NCI-H2107 treated with DMSO at 0.1 percent for 48 hours (cell line): ENCODE results near the gene ZNF276.
"Not testable (repeated sequence)": the region's sequence is repeated elsewhere in the genome, so short reads cannot be mapped to it uniquely, and the experiment has no call there.

Experiments used
- DNase-seq: peaks from one replicate; lab custom pipeline; 2025; ENCODE audit not compliant: unreplicated experiment; lab: John Stamatoyannopoulos, UW

ZNF276 gene

DNA sequence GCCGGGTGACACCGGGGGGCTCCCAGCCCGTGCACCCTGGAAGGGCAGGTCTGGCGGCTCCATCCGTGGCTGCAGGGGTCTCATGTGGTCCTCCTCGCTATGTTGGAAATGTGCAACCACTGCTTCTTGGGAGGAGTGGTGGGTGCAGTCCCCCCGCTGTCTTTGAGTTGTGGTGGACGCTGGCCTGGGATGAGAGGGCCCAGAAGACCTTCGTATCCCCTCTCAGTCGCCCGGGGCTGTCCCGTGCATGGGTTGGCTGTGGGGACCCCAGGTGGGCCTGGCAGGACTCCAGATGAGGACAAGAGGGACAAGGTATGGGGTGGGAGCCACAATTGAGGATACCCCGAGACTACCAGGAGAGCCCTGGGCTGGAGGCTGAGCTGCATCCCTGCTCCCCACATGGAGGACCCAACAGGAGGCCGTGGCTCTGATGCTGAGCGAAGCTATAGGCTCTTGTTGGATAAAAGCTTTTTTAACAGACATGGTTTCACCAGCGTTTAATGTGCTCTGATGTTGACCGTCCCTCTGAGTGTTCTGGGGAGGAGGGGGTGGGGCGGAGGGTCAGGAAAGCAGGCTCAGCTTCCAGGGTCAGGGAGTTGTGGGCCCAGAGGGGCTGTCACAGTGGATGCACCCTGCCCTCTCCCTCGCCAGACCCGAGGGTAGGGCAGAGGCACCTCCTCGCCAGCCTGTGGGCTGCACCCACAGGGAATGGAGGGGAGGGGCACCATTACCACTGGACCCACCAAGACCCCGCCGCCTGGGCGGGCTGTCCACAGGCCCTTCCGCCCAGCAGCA lies 25.3 kb upstream of the ZNF276 start:
- no peak for DNase-seq

DNA sequence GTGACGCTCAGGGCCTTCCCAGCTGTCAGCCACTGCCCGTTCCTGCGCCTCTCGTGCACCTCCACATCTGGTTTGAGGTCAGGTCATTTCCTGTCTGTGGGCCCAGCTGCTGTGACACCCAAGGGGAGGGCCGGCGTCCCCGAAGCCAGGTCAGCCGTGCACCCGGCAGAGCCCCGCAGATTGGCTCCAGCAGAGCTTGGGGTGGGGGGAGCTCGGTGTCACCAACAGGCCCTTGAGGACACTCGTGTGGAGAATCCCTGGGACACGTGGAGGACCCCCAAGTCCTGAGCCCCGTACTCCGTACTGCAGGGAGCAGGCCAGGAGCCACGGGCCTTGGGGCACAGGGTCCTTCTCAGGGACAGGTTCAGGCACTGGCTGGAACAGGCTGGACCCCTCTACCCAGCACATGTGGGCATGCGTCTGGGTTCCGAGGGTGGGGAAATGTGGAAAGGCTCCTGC lies 24.6 kb upstream of the ZNF276 start:
- DNase-seq: no peak

DNA sequence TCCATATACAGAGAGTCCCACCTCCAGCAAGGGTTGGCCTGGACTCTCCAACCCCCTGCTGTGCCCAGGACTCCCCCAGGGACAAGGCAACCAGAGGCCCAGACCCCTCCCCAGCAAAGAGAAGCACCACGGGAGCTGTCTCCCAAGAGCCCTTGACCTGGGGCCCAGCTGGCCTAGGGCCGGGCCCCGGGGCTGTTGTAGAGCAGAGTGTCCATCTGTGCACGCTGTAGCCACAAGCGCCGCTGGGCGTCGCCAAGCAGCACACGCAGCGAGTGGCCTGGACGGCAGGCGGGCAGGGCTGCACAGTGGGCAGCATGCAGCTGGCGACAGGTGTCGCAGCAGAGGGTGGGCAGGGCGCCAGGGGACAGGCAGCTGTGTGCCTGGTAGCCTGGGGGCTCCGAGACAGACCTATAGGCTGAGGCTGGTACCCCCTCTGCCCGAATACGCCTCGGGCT lies 24.1 kb upstream of the ZNF276 start:
- peak; percentile 20 for DNase-seq

DNA sequence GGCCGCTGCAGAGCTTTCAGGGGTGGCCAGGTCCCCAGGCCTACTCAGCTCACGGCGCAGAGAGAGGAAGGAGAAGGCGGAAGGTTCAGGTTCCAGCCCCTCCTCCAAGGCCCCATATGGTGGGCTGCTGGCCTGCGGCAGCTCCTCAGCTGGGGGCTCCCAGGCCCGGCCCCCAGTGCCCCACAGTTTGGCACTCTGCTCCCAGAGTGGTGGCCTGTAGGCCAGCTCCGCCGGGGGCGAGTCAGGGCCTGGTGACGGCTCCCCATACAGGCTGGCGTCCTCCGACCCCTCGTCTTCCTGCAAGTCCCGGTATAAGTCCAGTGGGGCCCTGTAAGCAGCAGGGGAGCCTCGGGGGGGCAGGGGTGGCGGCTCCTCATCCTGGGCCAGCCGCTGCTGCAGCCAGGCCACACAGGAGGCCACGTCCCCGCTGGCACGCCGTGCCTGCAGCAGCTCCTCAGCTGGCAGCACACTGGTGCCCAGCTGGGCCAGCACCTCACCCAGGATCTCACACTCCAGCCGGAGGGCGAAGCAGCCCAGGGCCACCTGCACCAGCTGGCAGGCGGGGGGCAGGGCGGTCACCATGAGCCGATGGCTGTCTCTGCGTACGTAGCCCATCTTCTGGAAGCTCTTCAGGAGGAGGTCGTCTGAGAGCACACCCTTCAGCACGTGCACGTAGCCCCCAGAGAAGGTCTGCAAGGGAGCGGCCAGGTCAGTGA lies 23.6 kb upstream of the ZNF276 start:
- no peak for DNase-seq

- not testable (repeated sequence) for DNase-seq
Measured at GRCh38 chr16:89698717-89699116, 22.6 kb upstream of the ZNF276 start.

DNA sequence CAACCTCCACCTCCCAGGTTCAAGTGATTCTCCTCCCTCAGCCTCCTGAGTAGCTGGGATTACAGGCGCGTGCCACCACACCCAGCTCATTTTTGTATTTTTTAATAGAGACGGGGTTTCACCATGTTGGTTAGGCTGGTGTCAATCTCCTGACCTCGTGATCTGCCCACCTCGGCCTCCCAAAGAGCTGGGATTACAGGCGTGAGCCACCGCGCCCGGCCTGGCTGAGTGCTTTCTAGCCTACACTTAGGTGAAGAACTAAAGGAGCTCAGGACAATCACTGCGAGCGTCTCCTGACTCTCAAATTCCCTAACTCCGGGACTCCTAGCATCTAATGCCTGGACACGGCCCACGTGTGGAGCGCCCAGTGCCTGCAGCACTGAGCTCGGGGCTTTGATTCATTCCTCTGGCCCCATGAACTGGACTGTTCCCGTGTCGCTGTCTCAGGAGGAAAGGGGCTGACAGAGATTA lies 21.7 kb upstream of the ZNF276 start:
- not testable (repeated sequence) for DNase-seq

DNA sequence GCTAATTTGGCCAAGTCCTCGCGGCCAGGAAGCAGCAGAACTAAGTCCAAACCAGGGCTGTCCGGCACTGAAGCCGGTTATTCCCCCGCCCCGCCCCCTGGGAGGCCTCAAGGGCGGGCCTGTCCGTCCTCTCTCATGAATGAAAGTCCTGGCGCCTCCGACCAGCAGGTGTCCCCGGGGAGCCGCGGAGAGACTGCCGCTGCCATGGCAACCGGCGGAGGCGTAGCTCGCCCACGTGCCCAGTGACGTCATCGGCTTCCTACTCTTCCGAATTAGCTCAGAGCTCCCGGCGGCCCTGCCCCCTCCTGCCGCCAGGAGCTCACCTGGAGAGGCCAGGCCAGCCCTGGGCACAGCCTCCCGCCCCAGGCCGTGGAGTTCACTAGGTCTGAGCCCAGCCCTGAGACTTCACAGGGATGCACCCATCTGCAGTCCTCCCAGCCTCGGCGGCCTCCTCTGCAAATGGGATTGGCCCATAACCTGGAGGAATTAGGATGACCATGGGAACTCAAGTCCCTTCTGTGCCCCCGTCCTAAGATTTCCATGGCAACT lies 21.2 kb upstream of the ZNF276 start:
- peak; percentile 95 for DNase-seq

GRCh38 chr16:89700649-89701424 lies 20.5 kb upstream of the ZNF276 start:
- peak; percentile 18 for DNase-seq

DNA sequence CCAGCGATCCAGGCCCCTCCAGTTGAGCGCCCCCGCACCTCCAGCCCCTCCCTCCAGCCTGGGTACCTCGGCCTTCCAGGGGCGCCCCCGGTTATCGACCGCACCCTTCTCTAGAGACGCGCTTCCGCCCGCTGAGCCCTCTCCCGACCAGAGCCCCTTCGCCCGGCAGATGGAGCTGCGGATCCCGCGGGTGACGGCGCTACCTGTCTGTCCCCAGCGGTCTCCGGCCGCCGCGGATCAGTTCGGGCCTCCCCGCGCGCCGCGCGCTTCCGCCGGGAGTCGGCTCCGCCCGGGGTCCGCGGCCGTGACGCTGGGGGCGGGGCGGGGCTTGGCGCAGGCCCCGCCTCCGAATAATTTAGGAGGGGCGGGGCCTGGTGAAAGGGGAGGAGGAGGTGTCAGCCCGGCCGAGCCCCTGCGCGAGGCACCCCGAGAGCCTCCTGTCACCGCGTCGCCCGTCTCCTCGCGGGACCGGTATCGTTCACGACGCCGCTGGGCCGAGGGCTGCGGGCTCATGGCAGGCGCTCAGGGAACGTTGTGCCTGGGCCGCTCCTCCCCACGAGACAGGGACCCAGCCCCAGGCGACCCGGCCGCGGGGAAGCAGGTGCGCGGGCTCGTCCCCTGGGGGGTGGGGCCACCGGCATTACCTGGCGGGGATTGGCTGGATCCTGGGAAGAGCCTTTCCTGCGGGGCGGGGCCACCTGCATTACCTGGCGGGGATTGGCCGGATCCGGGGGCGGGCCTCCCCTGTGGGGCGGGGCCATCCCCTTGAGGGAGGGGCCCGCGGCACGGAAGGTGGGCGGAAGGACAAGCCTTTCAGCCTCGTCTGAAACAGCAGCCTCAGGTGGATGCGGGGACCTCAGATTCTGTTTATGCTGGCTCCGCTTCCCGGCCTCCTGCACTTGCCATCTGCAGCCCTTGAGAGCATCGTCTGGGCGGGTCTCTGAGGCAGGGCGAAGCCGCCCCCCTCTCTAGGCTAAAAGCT lies 19.6 kb upstream of the ZNF276 start, which contains the start of gene SPATA2L:
Gene SPATA2L (minus strand): TSS at position 281 of the 982 bp plus-strand sequence. CDS start 473 bp downstream, outside the sequence.
- DNase-seq: peak; percentile 88

- DNase-seq: no peak
Measured at GRCh38 chr16:89704281-89704680, 17.1 kb upstream of the ZNF276 start.

- no peak for DNase-seq
Measured at GRCh38 chr16:89705006-89705405, 16.3 kb upstream of the ZNF276 start.

DNA sequence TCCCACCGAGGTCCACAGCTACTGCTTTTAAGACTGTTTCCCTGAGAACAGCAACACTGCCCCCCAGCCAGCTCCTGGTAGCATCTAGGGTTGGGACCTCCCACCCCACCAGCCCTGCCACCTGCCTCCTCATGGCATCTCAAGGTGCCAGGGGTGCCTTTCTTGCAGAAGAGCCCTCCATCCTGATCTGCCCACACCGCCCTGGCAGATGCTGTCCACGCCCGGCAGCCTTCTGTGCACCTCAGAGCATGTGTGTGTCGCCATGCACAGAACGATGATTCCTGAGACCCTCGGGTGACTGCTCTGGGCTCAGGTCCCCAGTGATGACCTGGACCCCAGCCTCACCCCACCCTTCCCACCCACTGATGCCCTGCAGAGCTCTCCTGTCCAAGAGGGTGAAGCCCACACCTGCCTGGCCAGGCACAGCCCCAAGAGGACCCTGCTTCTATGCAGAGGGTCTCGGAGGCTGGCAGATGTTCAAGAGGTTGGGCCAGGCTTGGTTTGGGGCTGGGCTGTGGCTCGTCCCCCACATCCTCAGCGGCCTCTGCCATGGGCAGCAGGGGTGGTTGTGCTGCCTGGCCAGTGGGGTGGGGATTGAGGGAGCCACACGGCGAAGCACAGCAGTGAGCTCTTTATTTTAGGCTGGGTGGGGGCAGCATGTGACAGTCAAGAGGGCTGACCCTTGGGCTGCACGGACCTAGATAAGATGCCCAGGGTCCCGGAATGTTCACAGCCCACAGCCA lies 14.6 kb upstream of the ZNF276 start:
- no peak for DNase-seq

DNA sequence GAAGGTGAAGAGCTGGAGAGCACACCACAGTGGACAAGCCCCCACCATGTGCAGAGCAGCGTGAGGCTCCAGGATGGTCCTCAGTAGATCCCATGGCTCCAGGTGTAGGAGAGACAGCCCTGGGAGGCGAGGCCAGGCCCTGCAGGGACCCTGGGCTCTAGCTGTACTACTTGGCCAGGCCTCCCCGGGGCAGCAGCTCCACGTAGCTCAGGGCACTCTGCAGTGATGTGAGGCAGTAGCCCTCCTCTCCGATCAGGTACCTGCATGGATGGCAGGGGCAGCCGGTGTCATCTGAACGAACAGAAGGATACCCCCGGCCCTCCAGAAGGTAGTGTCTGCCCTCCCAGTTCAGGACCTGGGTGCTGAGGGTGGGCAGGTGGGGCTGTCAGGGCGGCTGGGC lies 13.6 kb upstream of the ZNF276 start:
- no peak for DNase-seq

DNA sequence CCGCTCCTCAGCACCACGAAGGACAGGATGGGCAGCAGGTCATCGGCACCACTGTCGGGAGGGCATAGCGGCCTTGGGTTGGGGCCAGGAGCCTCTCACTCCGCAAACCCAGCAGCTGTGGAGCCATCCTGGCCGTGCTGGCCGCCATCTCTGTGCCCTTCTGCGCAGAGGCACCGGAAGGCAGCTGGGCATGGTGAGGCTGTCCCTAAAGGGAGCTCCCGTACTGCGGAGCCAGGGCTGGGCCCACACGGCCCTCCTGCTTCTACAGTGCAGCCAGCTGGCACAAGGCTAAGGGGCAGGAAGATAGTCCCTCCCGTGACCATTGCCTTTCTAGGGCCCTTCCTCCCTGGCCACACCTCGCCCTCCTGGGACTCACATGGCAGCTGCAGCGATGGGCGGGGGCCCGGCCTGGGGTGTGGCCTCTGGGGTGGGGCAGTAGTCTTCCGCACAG lies 12.8 kb upstream of the ZNF276 start:
- DNase-seq: no peak

DNA sequence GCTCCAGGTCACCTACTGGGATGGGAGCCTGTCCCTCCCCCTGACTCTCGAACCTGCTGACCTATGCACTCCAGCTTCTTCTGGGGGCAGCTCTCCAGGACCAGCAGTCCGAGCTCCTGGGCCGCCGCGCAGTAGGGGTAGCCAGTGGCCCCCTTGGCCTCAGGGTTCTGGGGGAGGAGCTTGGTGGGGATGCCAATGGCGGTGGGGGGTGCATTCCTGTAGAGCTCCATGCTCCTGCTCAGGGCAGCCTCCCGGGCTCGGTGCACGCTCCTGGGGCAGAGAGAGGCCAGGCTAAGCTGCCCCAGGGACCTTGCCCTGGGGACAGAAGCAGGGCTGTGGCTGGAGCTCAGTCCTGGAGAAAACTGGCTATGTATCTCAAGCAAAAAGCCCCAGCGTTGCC lies 12.2 kb upstream of the ZNF276 start:
- DNase-seq: no peak

GRCh38 chr16:89709716-89710432 lies 11.5 kb upstream of the ZNF276 start:
- no peak for DNase-seq

DNA sequence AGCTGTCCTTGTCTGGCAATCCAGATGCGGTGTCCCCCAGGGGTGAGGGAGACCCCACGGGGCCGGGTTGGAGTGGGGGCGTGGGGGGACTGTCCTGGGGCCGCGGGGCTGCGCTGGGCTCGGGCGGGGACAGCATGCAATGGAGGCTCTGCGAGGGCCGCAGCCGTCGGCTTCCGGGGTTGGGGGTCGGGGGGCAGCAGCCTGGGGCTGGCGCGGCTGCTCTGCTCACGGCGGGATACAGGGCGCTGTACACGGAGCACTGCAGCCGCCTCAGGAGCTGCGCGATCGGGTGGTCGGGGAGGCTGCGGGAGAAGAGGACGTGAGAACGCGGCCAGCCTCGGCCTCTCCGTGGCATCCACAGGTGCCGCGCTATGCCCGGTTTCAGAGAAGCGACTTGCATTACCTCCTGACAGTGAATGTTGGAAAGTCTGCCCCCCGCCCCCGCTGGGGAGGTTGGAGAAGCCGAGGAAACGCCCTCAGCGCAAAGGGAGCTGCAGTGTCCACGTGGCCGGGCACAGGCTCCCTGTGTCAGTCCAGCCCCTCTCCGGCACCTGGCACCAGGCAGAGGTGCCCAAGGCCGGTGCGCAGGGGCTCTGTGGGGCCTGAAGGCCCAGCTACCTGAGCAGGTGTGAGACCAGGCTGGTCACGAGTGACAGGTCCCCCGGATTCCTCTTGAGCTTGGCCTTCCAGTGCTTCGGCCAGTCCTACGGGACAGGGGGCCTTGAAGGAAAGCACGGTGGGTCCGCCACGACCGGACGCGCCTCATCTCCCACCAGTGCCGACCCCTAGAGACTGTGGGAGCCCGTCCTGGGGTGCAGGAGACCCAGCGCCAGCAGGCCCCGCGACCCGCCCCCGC lies 10.4 kb upstream of the ZNF276 start:
- DNase-seq: no peak
